B cell (primary cell): Measurements from ENCODE around the gene SH3RF3. TPM values are rescaled to one million over a fixed set of nuclear protein-coding genes. Genes with fewer than 3 reads are reported as not detected.

Experiments used
- ATAC-seq: fragments of 200-7000 bp; cut with Tn5 transposase; one replicate; pipeline ENCODE4 v1.10.0; 2021; ENCODE audit warnings: low read depth, mild to moderate bottlenecking, moderate number of reproducible peaks, moderate library complexity
- CTCF ChIA-PET: fragments of 350-600 bp; sonication (Branson Sonifier 250); formaldehyde crosslinking; loops from one replicate; lab custom pipeline; 2021; ENCODE audit warnings: antibody characterized with exemption, inconsistent platforms; lab: Charles Lee
- POLR2A ChIA-PET: fragments of 350-600 bp; sonication (Branson Sonifier 250); formaldehyde crosslinking; loops from one replicate; lab custom pipeline; 2021; ENCODE audit warnings: antibody characterized with exemption; lab: Charles Lee
- DNase-seq: peaks from one replicate; pipeline ENCODE4 v3.0.0; 2013
- H2AFZ ChIP-seq: 2 replicates; pipeline ENCODE4 v1.6.1; 2012; ENCODE audit warnings: mild to moderate bottlenecking, low read depth, low read length; ENCODE audit not compliant: insufficient read depth, poor library complexity, severe bottlenecking
- H3K27ac ChIP-seq, 2 donors: 1 replicate in 1 of 2; 2 replicates in 1 of 2; pipeline ENCODE4 v1.5.1; 2012 to 2013; ENCODE audit warnings: low read length in 2 of 2, mild to moderate bottlenecking in 2 of 2, moderate library complexity in 1 of 2
- H3K27me3 ChIP-seq, 4 experiments: fragments of 200-600 bp in 1 of 4; sonication (generic) in 1 of 4; replicated peaks in 1 of 4; 1 replicate in 2 of 4; 2 replicates in 2 of 4; pipeline versions ENCODE4 v1.6.1 to v1.7.0; 2013 to 2016; ENCODE audit warnings: low read length in 3 of 4, mild to moderate bottlenecking in 2 of 4, mixed read lengths in 1 of 4, moderate library complexity in 1 of 4; ENCODE audit not compliant: insufficient read depth in 4 of 4, control insufficient read depth in 3 of 4; ENCODE audit errors: control extremely low read depth in 1 of 4
- H3K36me3 ChIP-seq, 2 experiments: replicated peaks in 1 of 2; 1 replicate in 1 of 2; 2 replicates in 1 of 2; pipeline versions ENCODE4 v1.6.1 to v1.7.1; 2013; ENCODE audit warnings: low read length in 1 of 2; ENCODE audit not compliant: insufficient read depth in 2 of 2, control insufficient read depth in 1 of 2; ENCODE audit errors: control extremely low read depth in 1 of 2, extremely low read depth in 1 of 2
- H3K4me1 ChIP-seq, 2 donors: fragments of 200-600 bp in 1 of 2; sonication (generic) in 1 of 2; 1 replicate in 1 of 2; 2 replicates in 1 of 2; pipeline versions ENCODE4 v1.5.1 to v1.6.1; 2013 to 2017; ENCODE audit warnings: low read length in 2 of 2; ENCODE audit not compliant: control insufficient read depth in 2 of 2, insufficient read depth in 2 of 2
- H3K4me2 ChIP-seq: replicated peaks from 2 replicates; pipeline ENCODE3; 2012; ENCODE audit warnings: mild to moderate bottlenecking, low read depth, low read length; ENCODE audit not compliant: poor library complexity, severe bottlenecking
- H3K4me3 ChIP-seq, 5 experiments: fragments of 200-600 bp in 1 of 5; sonication (generic) in 1 of 5; 1 replicate in 3 of 5; 2 replicates in 2 of 5; pipeline versions ENCODE4 v1.5.1 to v1.7.0; 2011 to 2016; ENCODE audit warnings: low read length in 4 of 5, mild to moderate bottlenecking in 4 of 5, low read depth in 2 of 5, control low read depth in 1 of 5, moderate library complexity in 1 of 5; ENCODE audit not compliant: insufficient read depth in 1 of 5; ENCODE audit errors: control extremely low read depth in 1 of 5, extremely low read depth in 1 of 5
- H3K79me2 ChIP-seq: fragments of 200-600 bp; sonication (generic); one replicate; pipeline ENCODE4 v1.6.0; 2016; ENCODE audit warnings: low read length; ENCODE audit not compliant: control insufficient read depth, insufficient read depth
- H3K9ac ChIP-seq: fragments of 200-600 bp; sonication (generic); 2 replicates; pipeline ENCODE4 v1.6.1; 2017; ENCODE audit warnings: mild to moderate bottlenecking, low read length, moderate library complexity
- H3K9me3 ChIP-seq, 3 donors: one replicate each; pipeline versions ENCODE4 v1.6.1 to v1.7.1; 2013; ENCODE audit warnings: low read length in 2 of 3; ENCODE audit not compliant: control insufficient read depth in 2 of 3, insufficient read depth in 1 of 3; ENCODE audit errors: control extremely low read depth in 1 of 3
- H4K20me1 ChIP-seq: 2 replicates; pipeline ENCODE4 v1.6.0; 2012; ENCODE audit warnings: mild to moderate bottlenecking, low read length; ENCODE audit not compliant: insufficient read depth, control insufficient read depth, poor library complexity, severe bottlenecking
- H3K27ac Mint-ChIP-seq: one replicate; pipeline ENCODE4 v1.8.0; 2021; ENCODE audit warnings: mixed read lengths
- H3K27me3 Mint-ChIP-seq: one replicate; pipeline ENCODE4 v1.8.0; 2021; ENCODE audit warnings: mixed read lengths
- H3K4me1 Mint-ChIP-seq: one replicate; pipeline ENCODE4 v1.8.0; 2021; ENCODE audit warnings: mixed read lengths
- H3K4me3 Mint-ChIP-seq: one replicate; pipeline ENCODE4 v1.8.0; 2021; ENCODE audit warnings: mixed read lengths
- H3K9me3 Mint-ChIP-seq: one replicate; pipeline ENCODE4 v1.8.0; 2022; ENCODE audit warnings: mixed read lengths; ENCODE audit not compliant: insufficient read depth
- CTCF ChIP-seq: fragments of 200-600 bp; IDR thresholded peaks from one replicate; pipeline ENCODE4 v1.8.0; 2022; ENCODE audit warnings: antibody characterized with exemption, mild to moderate bottlenecking
- EZH2 ChIP-seq: IDR thresholded peaks from 2 replicates; pipeline ENCODE4 v1.6.1; 2012; ENCODE audit warnings: borderline replicate concordance, low read depth, mild to moderate bottlenecking, moderate library complexity, low read length; ENCODE audit not compliant: insufficient read depth, poor library complexity, severe bottlenecking
- WGBS: methylation state at CpG from one replicate; pipeline ENCODE4 v1.1.5; 2013; ENCODE audit warnings: missing lambda C conversion rate; ENCODE audit not compliant: insufficient coverage; 5-methylcytosine and 5-hydroxymethylcytosine counted together
- intact Hi-C: fragments of 100-400 bp; cut with micrococcal nuclease; formaldehyde crosslinking; loops from one replicate; pipeline ENCODE4 v1.10.0; 2022
- polyA plus RNA-seq: library from polyadenylated mRNA; depleted of rRNA; stranded (reverse); fragments of >200 nt; gene quantifications from 2 replicates; pipeline ENCODE4 v1.2.3, GENCODE V29; 2012
- total RNA-seq, 2 donors: library from RNA; stranded (reverse); fragments of 120-200 nt in 1 of 2; gene quantifications; 1 replicate in 1 of 2; 2 replicates in 1 of 2; pipeline versions ENCODE4 v1.2.3 to v1.2.4, GENCODE V29; 2013 to 2022

The SH3RF3 gene
- total and polyA plus RNA-seq, 2 donors (not counting 1 experiment from before 2014, with no cell fraction given), result 0.07 to 1.2 TPM

DNA sequence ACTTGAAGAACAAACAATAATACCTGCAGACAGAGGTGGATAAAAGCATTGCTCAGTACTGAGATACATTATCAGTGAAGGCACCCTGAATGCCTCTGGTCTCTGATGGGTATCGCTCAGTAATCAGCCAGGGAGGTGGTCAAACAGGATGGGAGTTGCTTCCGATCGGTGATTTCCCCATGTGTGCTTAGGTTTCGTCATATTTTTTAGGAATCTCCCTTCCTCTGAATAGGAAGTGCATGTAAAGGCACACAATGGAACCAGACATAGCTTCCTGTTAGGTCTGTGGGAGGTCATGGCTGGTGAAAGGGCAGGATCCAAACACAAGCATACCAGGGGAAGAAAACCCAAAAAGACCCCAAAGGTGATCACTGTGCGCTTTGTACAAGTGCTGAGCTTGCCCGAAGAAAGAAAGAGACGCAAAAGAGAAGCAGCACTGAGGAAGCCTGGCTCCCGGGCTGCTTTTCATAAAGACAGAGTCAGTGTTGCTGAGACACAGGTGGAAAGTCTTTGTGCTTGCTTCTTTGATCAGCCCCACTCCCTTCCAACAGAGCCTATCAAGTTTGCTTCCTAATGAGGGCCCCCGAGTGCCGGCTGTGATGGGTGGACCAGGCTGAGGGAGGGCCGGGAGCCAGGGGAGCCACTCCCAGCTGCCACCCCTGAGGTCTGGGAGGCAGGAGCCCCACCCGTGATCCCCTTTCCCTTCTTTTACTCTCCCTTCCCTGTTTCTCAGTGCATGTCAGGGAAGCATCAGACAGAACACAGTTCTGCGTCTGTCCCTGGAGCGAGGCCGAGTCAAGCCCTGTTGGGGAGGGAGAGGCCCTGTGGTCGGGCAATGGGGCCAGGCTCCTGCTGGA lies 138.2 kb downstream of the SH3RF3 start:
- H3K27ac Mint-ChIP-seq, result no peak overlapping the region
- 93% methylated on average over 16 of the region's 16 CpGs for WGBS
- no peak for ATAC-seq

More for the DNA sequence above, 138.2 kb downstream of the SH3RF3 start:
- Mint-ChIP-seq H3K9me3 (no peaks in the 10 kb centered on the region), H3K27me3 (no peaks in the 10 kb centered on the region), H3K4me3 (no peak overlapping the region), H3K4me1 (no peaks in the 10 kb centered on the region)
- POLR2A ChIA-PET, result no interaction called here
- Histone ChIP-seq H3K4me1 (no peaks in the 10 kb centered on the region), H3K27ac (no peak overlapping the region), H3K36me3 (no peaks in the 10 kb centered on the region), H3K9me3 (no peaks in the 10 kb centered on the region), H3K4me2 (no peak overlapping the region), H4K20me1 (no peaks in the 10 kb centered on the region), H3K79me2 (peaks cover 6% of the 10 kb centered on the region), H2AFZ (no peak overlapping the region), H3K4me3 (no peak overlapping the region), H3K9ac (no peak overlapping the region), H3K27me3 (no peaks in the 10 kb centered on the region)
- CTCF ChIA-PET, result no interaction called here
- intact Hi-C loops, result no loop called here
- TF ChIP-seq CTCF (no peak), EZH2 (no peak)
- DNase-seq, result no peak
